Mammary epithelial cell (primary cell): ENCODE measurements around the gene SC5D.

ENCODE experiments used
- CTCF ChIP-seq, 2 donors: IDR thresholded peaks in 1 of 2; conservative IDR thresholded peaks in 1 of 2; 2 replicates each; pipeline ENCODE4 v1.5.1; 2011 to 2012; ENCODE audit warnings: inconsistent platforms in 2 of 2, low read length in 2 of 2, mild to moderate bottlenecking in 2 of 2, control low read depth in 1 of 2, low read depth in 1 of 2; ENCODE audit not compliant: insufficient read depth in 1 of 2; ENCODE audit errors: extremely low read depth in 1 of 2
- EZH2 ChIP-seq: IDR thresholded peaks from 2 replicates; pipeline ENCODE4 v1.6.1; 2012; ENCODE audit warnings: low read length, inconsistent platforms, borderline replicate concordance

- TF ChIP-seq CTCF (conservative IDR thresholded peaks at IDR 0.05 in 1 of 2, IDR thresholded peaks at IDR 0.05 in 1 of 2; ENCODE audit: extremely low read depth in 1 of 2, insufficient read depth in 1 of 2, low read depth in 1 of 2, low read length in 2 of 2), result no peak
- TF ChIP-seq EZH2, result no peak
These were observed 5.3 kb downstream of the SC5D start for GRCh38 chr11:121297872-121298271.
